Measurements from ENCODE around the gene NPRL2. TPM values are rescaled to one million over a fixed set of nuclear protein-coding genes. Genes with fewer than 3 reads are reported as not detected.

The NPRL2 gene
- total RNA-seq, 1 donor from 2014 or later, result 31.6 TPM

DNA sequence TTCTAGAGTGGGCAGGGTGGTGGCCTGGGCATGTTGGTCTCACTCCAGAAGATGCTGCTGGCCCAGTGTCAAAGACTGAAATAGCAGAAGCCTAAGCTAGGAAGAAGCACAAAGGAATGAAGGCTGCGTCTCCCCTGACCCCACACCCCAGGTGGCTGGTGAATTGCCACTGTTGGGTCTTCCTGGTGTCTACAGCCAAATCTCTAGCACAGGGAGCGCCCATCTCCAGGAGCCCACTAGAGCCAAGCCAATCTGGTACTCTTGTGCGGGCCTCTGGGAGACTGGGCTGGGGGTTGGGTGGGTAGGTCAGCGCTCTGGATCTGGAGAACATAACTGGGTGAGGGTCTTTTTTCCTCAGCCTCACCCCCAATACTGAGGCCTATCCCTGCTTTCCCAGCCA, 23.4 kb downstream of the NPRL2 start:
- no peak for DNase-seq (ENCODE audit: low spot score, unreplicated experiment)
- no peaks in the 10 kb centered on the region for H3K9me3 Mint-ChIP-seq (ENCODE audit: low read depth)
- TF ChIP-seq, protein P1, sequence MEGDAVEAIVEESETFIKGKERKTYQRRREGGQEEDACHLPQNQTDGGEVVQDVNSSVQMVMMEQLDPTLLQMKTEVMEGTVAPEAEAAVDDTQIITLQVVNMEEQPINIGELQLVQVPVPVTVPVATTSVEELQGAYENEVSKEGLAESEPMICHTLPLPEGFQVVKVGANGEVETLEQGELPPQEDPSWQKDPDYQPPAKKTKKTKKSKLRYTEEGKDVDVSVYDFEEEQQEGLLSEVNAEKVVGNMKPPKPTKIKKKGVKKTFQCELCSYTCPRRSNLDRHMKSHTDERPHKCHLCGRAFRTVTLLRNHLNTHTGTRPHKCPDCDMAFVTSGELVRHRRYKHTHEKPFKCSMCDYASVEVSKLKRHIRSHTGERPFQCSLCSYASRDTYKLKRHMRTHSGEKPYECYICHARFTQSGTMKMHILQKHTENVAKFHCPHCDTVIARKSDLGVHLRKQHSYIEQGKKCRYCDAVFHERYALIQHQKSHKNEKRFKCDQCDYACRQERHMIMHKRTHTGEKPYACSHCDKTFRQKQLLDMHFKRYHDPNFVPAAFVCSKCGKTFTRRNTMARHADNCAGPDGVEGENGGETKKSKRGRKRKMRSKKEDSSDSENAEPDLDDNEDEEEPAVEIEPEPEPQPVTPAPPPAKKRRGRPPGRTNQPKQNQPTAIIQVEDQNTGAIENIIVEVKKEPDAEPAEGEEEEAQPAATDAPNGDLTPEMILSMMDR (IDR thresholded peaks at IDR 0.05; ENCODE audit: unreplicated experiment), result no peak
- H3K4me3 Mint-ChIP-seq (ENCODE audit: low read depth), result peak overlapping the region; percentile 85
- H3K36me3 Mint-ChIP-seq (ENCODE audit: insufficient read depth), result peaks cover 7% of the 10 kb centered on the region
- H3K4me1 Mint-ChIP-seq (ENCODE audit: low read depth), result peaks cover 16% of the 10 kb centered on the region
- H3K27me3 Mint-ChIP-seq, result no peaks in the 10 kb centered on the region
- peak overlapping the region; percentile 78 for H3K27ac Mint-ChIP-seq

DNA sequence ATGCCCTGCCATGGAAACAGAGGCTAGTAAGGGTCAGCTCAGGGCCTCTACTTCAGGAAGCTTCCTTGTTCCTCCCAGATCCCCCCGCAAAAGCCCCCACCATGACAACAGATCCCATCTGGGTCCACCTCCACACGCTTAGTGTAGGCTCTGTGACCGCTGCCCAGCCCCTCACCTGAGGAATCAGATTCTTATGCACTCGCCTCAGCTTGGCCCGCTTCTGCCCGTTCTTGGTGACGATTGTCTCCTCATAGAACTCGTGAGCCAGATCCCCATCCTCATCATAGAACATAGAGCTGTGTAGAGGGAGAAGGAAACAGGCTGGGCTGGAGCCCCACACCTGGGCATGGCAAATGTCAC, 24.4 kb downstream of the NPRL2 start:
- peaks cover 7% of the 10 kb centered on the region for H3K36me3 Mint-ChIP-seq (ENCODE audit: insufficient read depth)
- H3K9me3 Mint-ChIP-seq (ENCODE audit: low read depth), result no peaks in the 10 kb centered on the region
- TF ChIP-seq, protein P1 (IDR thresholded peaks at IDR 0.05; ENCODE audit: unreplicated experiment), result no peak
- no peak for DNase-seq (ENCODE audit: low spot score, unreplicated experiment)
- peak overlapping the region; percentile 85 for H3K4me3 Mint-ChIP-seq (ENCODE audit: low read depth)
- H3K27ac Mint-ChIP-seq, result no peak overlapping the region
- H3K4me1 Mint-ChIP-seq (ENCODE audit: low read depth), result peaks cover 16% of the 10 kb centered on the region
- no peaks in the 10 kb centered on the region for H3K27me3 Mint-ChIP-seq

GRCh38 chr3:50325497-50326181, 24.9 kb downstream of the NPRL2 start:
- Mint-ChIP-seq H3K4me3 (ENCODE audit: low read depth) (no peak overlapping the region), H3K4me1 (ENCODE audit: low read depth) (peaks cover 16% of the 10 kb centered on the region), H3K36me3 (ENCODE audit: insufficient read depth) (peaks cover 7% of the 10 kb centered on the region), H3K27ac (no peak overlapping the region), H3K27me3 (no peaks in the 10 kb centered on the region), H3K9me3 (ENCODE audit: low read depth) (no peaks in the 10 kb centered on the region)
- DNase-seq (ENCODE audit: low spot score, unreplicated experiment), result no peak
- TF ChIP-seq, protein P1 (IDR thresholded peaks at IDR 0.05; ENCODE audit: unreplicated experiment), result no peak

DNA sequence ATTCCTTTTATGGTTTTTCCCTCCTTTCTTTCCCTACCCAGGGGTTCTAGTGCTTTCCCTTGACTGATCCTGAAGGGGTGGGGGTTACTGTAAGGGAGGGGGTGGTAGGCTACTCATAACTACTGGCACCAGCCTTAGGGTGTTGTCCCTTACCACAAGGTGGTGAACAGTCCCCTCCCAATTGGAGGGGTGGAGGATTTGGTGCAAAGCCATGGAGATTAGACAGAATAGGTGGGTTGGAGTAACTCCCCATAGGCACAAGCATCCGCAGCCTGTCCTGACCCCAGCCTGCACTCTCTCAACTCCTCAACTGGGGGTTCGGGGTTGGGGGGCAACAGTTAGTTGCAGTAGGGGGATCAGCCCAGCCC, 25.5 kb downstream of the NPRL2 start:
- H3K4me3 Mint-ChIP-seq (ENCODE audit: low read depth), result no peak overlapping the region
- H3K27ac Mint-ChIP-seq, result no peak overlapping the region
- H3K36me3 Mint-ChIP-seq (ENCODE audit: insufficient read depth), result peaks cover 7% of the 10 kb centered on the region
- no peaks in the 10 kb centered on the region for H3K9me3 Mint-ChIP-seq (ENCODE audit: low read depth)
- no peak for DNase-seq (ENCODE audit: low spot score, unreplicated experiment)
- peaks cover 18% of the 10 kb centered on the region for H3K4me1 Mint-ChIP-seq (ENCODE audit: low read depth)
- no peaks in the 10 kb centered on the region for H3K27me3 Mint-ChIP-seq
- TF ChIP-seq, protein P1 (IDR thresholded peaks at IDR 0.05; ENCODE audit: unreplicated experiment), result no peak

DNA sequence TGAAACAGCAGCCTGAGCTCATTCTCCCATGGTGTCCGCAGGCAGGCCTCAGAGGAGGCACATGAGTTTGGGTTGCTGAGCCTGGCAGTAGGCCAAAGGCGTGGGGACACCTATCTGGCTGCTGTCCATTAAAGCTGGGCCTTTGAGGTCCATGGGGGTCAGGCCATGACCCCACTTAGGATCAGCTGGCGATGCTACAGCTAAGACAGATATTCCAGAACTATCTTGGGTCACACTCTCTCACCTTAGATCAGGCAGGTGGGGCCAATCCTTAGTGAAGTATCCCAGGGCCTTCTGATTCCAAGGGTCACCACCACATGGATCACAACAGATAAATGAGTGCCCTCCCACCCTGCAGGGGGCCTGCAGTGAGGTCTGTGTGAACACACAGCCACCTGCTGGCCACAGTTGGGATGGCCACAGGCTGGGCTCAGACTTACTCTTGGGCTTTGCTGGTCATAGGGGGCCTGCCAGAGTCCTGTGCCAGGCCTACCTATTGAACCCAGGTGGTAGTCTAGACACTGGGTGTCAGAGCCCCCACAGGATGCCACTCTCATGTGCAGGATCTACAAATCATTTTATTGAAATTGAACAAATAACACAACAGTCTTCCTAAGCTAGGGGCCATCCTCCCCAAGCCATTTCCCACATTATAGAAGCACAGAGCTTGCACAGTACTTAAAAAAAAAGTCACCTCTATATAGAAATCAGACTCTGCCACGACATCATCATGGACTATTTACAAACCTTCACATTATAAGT, 26.0 kb downstream of the NPRL2 start:
- Mint-ChIP-seq H3K27me3 (no peaks in the 10 kb centered on the region), H3K9me3 (ENCODE audit: low read depth) (no peaks in the 10 kb centered on the region), H3K4me1 (ENCODE audit: low read depth) (peaks cover 24% of the 10 kb centered on the region), H3K36me3 (ENCODE audit: insufficient read depth) (peaks cover 5% of the 10 kb centered on the region), H3K4me3 (ENCODE audit: low read depth) (peak overlapping the region; percentile 2), H3K27ac (peak overlapping the region; percentile 73)
- peak; percentile 65 for DNase-seq (ENCODE audit: low spot score, unreplicated experiment)
- TF ChIP-seq, protein P1 (IDR thresholded peaks at IDR 0.05; ENCODE audit: unreplicated experiment), result peak; percentile 74
